ENCODE measurements around the gene LRRC49.

- TF ChIP-seq CTCF (conservative IDR thresholded peaks at IDR 0.05; ENCODE audit: low read length), result no peak
- no peak for TF ChIP-seq EZH2phosphoT487 (IDR thresholded peaks at IDR 0.05; ENCODE audit: borderline replicate concordance, low read depth, low read length)
These were observed 19.6 kb downstream of the LRRC49 start for GRCh38 chr15:70912187-70912586.
